GM03348 (cell line): ENCODE results near the gene RAP2A.

Experiments
- DNase-seq: peaks from one replicate; pipeline ENCODE4 v3.0.0; 2012; ENCODE audit warnings: low spot score

The RAP2A gene

DNA sequence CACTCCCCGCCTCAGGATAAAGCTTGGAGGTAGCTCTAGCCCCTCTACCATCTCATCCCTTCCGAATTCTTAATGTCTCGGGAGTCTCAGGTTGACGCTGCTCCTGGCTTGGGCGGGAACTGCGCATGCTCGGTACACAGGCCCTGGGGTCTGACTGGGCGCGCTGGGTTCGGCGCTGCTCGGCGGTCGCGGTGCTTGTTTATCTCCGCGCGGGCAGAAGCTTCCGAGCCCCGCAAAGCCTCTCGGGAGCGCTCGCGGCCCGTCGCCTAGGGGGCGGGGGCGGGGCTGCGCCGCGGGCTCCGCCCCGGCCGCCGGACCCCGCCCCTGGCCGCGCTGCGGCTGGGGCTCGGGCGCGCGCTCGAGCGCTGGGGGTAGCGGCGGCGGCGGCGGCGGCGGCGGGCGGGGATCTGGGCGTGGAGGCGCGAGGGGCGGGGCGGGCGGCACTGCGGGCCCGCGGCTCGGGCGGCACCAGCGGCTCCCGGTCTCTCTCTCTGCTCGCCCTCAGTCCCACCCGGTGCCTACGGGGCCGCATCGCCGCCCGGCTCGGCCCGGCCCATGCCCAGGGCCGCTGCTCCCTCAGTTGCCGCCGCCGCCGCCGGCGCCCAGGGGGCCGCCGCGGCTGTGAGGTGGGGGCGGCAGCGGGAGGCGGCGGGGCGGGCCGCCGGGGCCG is at the start of gene RAP2A:
Gene RAP2A, plus strand, starts transcription at position 443 of the 670 bp plus-strand sequence. CDS start 302 bp downstream, outside the sequence.
- DNase-seq: peak; percentile 94

DNA sequence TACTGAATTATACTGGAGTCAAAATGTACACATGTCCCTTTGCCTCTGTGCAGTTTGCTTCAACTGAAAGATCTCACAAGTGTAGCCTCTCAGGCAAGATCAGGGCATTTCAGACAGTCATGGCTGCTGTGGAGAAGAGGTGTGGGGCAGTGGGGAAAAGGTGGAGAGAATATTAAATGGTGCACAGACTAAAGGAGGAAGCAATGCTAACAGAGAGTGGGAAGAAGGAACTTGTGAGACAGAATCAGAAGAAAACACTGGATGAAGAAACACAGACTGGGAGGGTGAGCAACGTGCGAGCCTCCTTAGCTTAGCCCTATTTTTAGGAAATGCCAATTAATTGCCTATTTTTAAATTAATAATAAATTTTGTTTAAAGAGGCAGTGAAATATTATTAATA is 49.6 kb upstream of the RAP2A start:
- DNase-seq: no peak

- peak; percentile 44 for DNase-seq
These were observed 48.8 kb upstream of the RAP2A start for GRCh38 chr13:97385146-97385545.

DNA sequence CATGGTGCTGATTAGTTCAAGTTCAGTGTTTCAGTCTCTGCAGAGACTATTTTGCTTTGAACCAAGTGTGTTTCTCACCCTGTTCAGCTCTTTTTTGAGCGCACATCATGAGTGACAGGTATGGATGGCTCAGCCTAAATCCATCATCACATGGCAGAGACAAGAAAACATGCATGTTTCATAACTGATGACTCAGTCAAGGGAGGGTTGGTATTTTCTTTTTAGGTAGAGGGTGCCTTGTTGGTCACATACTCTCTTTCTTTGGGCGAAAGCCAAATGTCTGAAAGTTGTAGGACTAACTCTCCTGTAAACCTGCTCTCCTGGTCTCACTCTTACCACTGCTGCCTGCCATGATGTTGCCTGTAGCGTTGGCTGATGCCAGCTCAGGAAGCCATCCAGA is 48.1 kb upstream of the RAP2A start:
- DNase-seq: no peak

DNA sequence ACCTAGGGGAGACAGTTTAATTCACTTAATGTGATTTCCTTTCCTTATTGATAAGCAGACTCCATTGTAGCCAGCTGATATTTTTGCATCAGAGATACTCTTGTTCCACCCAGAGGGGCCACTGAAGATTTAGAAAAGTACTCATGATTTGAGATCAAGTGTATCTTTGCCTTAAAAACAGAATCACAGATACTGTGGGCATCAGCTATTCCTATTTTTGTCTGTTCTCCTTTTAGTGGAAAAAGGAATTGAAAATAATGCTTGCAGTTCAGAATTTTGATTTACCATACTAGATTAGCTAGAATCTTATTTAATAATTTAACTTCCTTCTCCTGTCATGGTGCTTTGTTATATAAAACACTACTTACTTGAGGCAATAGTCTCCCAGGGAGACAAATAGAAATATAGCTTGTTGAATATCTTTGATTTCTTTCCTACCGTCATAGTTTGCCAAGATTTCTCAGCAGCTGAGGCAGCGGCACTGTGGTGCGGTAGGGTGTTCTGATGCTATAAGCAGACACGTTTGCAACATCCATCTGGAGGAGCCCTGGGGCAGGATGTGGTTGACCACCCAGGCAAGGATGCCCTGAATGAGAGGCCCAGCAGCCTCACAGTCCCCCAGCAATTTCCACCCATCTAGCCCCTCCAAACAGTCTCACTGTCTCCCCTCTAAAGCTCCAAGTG is 47.0 kb upstream of the RAP2A start:
- DNase-seq: no peak

GRCh38 chr13:97387485-97387839 is 46.5 kb upstream of the RAP2A start:
- no peak for DNase-seq

DNA sequence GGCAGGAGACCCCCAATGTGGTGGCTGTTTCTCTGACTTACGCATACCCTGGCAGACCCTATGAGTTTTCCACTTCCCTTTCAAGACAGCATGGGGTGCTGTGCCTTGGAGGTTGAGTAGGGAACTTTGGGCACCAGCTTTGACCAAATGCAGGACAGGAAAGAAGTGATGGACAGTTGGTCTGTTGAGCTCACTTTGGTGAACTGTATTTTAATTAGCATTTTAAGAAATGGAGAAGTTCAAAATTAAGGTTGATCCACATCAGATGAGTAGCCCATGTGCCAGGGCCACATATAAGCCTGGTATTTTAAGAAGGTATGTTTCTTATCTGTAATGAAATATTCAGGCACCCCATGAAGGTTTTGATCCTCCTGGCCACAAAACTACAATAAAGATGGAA is 46.1 kb upstream of the RAP2A start:
- no peak for DNase-seq

DNA sequence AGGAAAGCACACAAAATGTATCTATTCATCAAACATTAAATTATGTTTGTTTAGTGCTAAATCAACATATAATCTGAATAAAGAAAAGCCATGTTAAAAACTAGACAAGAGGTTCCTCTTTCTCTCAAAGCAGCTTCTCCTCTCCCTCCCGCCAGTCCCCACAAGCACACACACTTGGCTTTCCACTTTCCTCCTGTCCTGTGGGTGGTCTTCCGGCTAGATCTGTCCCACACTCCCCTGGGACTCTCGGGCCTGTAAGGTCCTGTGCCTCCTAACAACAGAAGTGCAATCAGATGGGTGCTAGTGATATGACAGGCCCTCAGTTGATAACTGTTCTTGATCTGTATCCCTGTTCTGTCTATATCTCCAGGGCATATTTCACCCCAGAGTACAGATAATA is 45.6 kb upstream of the RAP2A start:
- no peak for DNase-seq

- no peak for DNase-seq
These were observed 42.9 kb upstream of the RAP2A start for GRCh38 chr13:97390941-97391600.

- no peak for DNase-seq
These were observed 41.9 kb upstream of the RAP2A start for GRCh38 chr13:97392020-97392419.

GRCh38 chr13:97394542-97394941 is 39.4 kb upstream of the RAP2A start:
- DNase-seq: no peak

DNA sequence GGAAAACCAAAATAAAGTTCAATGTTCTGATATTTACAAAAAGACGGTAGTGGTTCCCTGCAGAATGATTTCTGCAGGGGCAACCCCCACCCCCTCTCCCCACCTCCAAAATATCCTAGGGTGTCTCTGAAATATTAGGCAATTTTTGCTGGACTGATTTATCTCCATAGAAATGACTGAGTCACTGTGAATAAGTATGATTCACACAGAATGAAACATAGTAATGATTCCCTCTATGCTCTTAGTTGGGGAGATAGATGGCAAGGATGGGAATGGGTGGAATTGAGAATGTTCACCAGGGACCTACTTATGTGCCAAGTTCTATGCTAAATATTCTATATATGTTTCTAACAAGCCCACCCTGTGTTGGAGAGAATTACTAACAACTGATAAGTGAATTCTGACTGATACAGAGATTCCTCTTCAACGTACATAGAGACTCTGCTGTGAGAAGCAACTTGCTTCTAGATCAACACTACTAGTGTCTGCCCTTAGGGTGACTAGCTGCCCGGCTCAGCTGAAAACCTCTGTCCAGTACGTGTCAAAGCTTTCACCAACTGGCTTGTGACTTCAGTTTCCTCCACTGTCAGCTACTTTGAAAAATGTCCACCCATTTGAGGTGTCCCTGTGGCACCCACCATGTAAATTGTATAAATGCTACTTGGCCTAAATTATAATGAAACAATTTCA is 38.4 kb upstream of the RAP2A start:
- peak; percentile 33 for DNase-seq

DNA sequence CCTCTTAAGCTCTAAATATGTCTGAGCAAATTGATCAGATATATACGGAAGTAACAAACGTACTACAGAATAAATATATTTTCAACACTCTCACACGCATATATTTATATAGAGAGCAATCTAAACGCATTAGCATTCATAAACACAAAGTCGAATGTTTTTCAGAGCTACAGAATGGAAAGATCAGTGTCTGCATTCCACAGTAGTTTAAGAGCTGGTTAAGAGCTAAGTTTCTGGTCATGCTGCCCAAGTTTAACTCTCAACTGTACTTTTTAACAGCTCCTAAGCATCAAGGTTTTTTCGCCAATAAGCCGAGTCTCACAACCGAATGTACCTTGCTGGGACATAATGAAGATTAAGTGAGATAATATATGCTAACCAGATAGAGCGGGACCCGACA is 36.7 kb upstream of the RAP2A start:
- DNase-seq: no peak

DNA sequence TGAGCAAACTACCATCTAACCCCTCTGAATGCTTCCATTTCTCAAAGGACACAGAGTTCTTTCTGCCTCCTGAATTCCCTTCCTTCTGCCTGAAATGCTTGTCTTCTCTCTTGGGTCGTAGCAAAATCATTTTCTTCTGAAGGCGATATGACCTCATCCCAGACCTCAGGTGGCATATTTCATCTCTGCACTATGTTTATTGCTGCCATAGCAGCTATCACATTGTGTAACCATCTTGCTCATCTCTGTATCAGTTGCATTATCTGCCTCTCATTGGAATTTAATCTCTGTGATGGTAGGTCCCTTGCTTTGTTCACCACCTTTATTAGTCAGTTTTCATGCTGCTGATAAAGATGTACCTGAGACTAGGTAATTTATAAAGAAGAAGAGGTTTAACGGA is 32.5 kb upstream of the RAP2A start:
- DNase-seq: no peak

GRCh38 chr13:97403893-97404750 is 29.8 kb upstream of the RAP2A start:
- DNase-seq: no peak

DNA sequence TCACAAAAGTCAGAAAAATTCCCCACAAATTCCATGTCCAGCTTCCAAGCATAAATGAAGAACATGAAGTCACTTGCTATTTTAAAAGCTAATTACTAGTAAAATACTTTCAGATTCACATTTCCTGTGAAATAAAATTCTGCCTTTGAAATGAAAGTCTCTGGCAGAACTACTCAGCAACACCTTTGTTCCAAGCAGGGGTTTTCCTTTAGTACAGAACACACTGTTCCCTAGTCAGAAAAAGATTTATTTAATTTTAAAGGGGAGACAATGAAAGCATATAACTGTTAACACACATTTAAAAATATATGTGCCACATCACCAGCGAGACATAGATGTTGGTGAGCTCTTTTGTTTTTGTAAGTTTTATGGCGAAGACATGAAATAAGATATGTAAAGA is 26.4 kb upstream of the RAP2A start:
- no peak for DNase-seq

GRCh38 chr13:97408938-97409337 is 25.0 kb upstream of the RAP2A start:
- DNase-seq: no peak

DNA sequence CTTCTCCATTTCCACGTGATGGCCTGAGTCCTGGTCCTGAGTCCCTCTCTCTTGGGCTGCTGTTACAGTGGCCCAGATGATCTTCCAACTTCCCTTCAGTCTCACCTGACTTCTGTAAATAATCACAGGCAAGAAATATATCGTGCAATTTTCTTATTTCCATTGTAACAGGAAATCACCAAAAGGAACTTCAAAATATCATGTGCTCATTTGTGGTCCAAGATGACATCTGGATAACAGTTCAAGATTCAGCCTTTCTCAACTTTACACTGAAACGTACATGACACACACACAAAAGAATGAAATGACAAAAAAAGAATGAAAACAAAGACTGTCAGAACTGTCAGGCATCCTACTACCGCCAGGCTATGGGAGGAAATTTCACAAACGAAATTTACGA is 22.0 kb upstream of the RAP2A start:
- DNase-seq: no peak

DNA sequence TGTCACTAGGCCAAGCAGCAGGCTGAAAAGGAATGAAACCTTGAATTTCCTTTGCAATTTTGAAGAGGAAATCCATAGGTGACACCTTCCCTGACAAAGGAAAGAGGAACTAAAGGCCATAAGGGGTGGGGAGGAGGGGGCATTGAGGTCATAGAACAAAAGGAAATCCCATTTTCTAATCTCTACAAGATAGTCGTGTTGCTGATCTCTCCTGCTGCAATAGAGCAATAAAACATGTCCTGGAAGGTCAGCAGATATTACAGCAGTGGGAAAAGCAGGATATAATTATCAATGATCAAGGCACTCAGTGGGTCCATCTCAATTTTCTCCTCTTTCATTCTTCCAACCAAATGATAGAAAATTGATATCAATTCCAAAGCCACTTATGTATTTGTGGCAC is 20.3 kb upstream of the RAP2A start:
- DNase-seq: no peak

GRCh38 chr13:97414392-97414791 is 19.6 kb upstream of the RAP2A start:
- no peak for DNase-seq

GRCh38 chr13:97417698-97418097 is 16.3 kb upstream of the RAP2A start:
- no peak for DNase-seq
